GM21717 (cell line): Measurements from ENCODE around the gene DAZAP1.

ENCODE experiments used
- ATAC-seq: cut with Tn5 transposase; IDR thresholded peaks from one replicate; pipeline ENCODE4 v1.9.1; 2021; ENCODE audit warnings: mild to moderate bottlenecking, moderate library complexity; ENCODE audit not compliant: unreplicated experiment

DAZAP1 gene

GRCh38 chr19:1407528-1408299, at the start of gene DAZAP1:
Gene DAZAP1 (plus strand): TSS chr19:1407586. CDS start chr19:1407774, 188 bp downstream.
- ATAC-seq = peak; percentile 22

DNA sequence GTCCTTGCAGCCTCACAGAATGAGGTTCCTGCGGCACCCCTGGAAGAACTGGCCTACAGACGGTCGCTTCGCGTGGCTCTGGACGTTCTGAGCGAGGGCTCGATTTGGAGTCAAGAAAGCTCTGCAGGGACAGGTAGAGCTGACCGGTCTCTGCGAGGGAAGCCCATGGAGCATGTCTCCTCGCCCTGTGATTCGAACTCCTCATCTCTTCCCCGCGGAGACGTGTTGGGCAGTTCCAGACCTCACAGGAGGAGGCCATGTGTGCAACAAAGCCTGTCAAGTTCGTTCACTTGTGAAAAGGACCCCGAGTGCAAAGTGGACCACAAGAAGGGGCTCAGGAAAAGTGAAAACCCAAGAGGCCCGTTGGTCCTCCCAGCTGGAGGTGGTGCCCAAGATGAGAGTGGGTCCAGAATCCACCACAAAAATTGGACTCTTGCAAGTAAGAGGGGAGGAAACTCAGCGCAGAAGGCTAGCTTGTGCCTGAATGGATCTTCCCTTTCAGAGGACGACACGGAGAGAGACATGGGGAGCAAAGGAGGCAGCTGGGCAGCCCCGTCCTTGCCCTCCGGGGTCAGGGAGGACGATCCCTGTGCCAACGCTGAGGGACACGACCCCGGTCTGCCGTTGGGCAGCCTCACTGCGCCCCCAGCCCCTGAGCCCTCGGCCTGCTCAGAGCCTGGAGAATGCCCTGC, 47.1 kb upstream of the DAZAP1 start:
- ATAC-seq = no peak

DNA sequence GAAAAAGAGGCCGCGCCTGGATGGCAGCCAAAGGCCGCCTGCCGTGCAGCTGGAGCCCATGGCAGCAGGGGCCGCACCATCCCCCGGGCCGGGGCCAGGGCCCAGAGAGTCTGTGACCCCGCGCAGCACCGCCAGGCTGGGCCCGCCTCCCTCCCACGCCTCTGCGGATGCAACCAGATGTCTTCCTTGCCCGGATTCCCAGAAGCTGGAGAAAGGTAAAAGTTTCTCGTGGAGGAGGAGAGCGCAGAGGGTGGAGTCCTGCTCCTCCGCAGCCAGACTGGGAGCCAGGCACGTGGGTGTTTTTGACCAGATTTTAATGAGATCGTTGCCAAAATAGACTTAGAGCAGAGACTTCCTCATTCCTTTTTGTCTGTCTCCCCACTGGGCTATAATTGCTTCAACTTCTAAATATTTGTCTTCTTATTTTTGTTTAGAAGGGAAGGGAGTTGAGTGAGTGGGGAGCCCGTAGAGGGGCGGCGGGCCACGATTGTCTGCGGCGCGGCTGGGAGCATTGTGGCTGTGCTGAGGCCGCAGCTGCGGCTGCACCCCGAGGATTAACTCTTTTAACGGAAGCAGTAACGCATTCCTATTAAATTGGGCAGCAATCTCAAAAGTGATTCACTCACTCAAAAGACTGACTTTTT, 46.4 kb upstream of the DAZAP1 start:
- ATAC-seq = no peak

- ATAC-seq = no peak
Observed at GRCh38 chr19:1361601-1362386, 45.6 kb upstream of the DAZAP1 start.

GRCh38 chr19:1362387-1363257, 44.8 kb upstream of the DAZAP1 start:
- ATAC-seq = no peak

GRCh38 chr19:1363599-1363998, 43.8 kb upstream of the DAZAP1 start:
- ATAC-seq = no peak

DNA sequence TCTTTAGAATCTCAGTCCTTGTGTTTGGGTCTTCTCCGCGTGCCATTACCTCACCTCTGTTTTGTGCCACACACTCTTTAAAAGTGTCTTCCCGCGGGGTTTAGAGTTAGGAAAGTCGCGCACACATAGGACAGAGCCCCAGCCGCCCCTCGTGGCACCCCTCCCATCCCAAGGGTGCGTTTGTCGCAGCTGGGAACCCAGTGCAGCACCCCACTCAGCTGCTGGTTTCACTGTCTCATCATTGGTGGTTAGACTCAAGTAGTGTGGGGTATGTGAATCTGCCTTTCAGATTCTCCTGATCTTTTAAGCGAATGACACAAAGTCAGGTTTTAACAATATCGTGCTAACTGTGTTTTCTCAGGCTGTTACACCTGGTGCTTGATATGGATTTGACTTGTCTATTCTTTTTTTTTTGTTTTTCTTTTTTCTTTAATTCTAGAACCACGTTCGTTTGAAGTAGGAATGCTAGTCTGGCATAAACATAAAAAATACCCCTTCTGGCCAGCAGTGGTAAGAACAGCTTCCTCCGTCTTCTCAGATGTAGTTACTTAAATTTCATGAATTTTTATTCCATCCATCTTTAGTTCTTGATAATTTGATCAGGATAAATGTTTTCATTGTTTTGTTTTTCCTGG, 43.2 kb upstream of the DAZAP1 start:
- ATAC-seq = no peak

DNA sequence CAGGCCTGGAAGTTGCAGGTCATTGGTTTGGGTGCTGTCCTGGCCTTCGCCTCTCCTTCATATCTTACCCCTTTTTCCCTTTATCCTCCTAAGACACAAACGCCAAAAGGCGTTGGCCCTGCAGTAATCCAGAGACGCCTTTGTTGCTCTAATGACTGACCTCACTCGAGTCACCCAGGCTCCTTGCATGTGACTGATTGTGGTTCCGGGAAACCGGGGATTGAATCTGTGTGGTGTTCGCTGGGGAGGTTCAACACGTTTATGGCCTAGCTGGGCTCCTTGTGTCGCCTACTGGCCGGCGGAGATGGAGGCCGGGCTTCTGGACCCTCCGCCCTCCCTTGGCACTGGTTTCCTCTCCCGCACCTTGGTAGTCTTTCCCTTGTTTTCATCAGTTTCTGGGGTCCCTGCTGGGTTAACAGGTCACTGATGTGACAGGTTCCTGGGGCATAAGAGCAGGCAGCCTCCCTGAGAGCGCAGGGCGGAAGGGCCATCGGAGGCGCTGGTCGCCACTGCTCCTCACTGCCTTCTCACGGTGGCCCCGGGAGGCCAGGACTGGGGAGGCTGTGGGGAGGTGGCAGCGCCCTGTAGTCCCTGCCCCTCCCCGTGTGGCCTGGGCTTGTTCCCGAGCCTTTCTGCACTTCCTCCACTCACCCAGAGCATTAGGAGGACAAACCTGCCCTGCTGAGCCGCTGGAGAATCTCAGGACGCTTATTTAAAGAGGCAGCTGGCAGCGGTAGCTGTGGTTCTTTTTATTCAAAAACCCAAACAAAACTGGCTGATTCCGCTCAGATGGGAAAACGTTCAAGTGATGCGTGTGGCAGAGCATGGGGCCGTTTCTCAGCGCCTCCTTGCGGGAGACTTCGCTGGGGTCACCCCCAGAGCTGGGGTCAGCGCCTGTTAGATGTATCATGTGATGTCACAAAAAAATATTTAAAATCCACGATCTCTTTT, 41.8 kb upstream of the DAZAP1 start:
- ATAC-seq = no peak

GRCh38 chr19:1366296-1366695, 41.1 kb upstream of the DAZAP1 start:
- ATAC-seq = no peak

- ATAC-seq = no peak
Observed at GRCh38 chr19:1366899-1367870, 40.2 kb upstream of the DAZAP1 start.

GRCh38 chr19:1369214-1369805, 38.1 kb upstream of the DAZAP1 start:
- no peak for ATAC-seq

DNA sequence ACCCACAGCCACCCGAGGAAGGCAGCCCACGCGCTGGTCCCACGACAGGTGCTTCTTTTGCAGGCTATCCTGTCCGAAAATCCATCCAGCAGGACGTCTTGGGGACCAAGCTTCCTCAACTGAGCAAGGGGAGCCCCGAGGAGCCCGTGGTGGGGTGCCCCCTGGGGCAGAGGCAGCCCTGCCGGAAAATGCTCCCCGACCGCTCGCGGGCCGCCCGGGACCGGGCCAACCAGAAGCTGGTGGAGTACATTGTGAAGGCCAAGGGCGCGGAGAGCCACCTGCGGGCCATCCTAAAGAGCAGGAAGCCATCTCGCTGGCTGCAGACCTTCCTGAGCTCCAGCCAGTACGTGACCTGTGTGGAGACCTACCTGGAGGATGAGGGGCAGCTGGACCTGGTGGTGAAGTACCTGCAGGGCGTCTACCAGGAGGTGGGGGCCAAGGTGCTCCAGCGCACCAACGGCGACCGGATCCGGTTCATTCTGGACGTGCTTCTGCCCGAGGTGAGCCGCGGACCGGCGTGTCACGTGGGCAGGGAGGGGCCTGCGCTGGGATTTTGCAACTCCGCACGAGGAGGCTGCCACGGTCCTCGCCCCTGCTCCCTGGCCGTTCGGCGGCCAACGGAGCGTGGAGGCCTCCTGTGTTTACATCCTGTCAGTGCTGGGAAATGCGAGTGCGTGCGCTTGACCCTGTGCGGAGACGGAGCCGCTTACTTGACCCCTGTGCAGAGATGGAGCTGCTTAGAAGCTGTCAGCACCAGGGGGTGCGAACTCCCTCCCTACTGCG, 36.6 kb upstream of the DAZAP1 start:
- no peak for ATAC-seq

- ATAC-seq = no peak
Observed at GRCh38 chr19:1373042-1373533, 34.3 kb upstream of the DAZAP1 start.

- ATAC-seq = no peak
Observed at GRCh38 chr19:1373534-1374249, 33.7 kb upstream of the DAZAP1 start.

- no peak for ATAC-seq
Observed at GRCh38 chr19:1374250-1374577, 33.2 kb upstream of the DAZAP1 start.

DNA sequence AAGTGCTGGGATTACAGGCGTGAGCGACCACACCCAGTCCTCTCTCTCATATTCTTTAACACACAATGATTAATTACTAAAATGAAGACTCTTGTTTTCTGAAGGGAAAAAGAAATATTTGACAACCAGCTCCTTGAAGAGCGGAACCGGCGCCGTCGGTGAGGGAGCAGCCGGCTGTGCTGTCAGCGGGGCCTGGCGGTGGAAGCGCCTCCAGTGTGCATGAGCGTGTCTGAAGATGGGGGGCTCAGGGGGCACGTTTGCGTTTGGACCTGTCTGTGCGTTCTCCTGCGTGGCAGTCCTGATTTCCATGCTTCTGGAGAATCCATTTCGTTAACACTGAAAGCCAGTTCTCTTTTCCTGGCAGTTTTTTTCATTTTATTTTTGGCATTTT, 31.0 kb upstream of the DAZAP1 start:
- no peak for ATAC-seq
